ENCODE data around the gene ADGRF3.

ADGRF3 gene

DNA sequence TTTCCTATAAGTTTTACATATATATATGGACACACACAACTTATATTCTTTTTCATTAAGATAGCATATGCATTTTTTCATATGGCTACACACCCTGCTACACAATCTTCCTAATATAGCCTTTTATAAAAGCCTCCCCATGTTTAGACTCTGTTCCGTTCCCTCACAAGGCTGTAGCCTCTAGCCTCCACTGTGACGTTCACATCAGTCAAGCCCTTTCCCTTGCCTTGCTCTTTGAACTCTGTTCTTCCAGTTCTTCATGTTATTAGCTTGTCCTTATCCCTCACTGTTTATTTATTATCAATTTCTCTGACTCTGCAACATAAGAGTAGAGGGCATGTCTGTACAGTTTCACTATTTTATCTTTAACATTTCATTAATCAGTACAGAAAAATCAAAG is 63.0 kb downstream of the ADGRF3 start:
- TF ChIP-seq ZFX (IDR thresholded peaks at IDR 0.05) (no peak), CTCF (conservative IDR thresholded peaks at IDR 0.05) (no peak)
- H3K27ac ChIP-seq: no peak overlapping the region

DNA sequence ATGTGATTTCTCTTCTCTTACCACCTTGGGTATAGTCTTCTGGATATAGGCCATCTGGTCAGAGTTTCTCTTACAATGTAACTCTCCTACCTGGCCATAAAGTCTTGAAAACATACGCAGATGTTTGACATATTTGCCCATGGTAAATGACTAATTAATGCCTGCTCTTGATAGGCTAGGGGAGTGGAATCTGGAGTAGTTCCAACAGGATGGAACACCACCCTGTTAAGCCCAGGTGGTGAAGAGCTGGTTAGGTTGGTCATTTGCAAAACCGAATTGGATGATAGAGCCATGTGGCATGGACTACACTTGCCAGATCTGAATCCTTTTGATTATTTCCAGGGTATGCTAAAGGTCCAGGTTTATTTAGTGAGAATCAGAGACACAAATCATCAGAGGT is 65.4 kb downstream of the ADGRF3 start:
- H3K27ac ChIP-seq: no peak overlapping the region
- no peak for TF ChIP-seq CTCF (conservative IDR thresholded peaks at IDR 0.05)
- no peak for TF ChIP-seq ZFX (IDR thresholded peaks at IDR 0.05)

DNA sequence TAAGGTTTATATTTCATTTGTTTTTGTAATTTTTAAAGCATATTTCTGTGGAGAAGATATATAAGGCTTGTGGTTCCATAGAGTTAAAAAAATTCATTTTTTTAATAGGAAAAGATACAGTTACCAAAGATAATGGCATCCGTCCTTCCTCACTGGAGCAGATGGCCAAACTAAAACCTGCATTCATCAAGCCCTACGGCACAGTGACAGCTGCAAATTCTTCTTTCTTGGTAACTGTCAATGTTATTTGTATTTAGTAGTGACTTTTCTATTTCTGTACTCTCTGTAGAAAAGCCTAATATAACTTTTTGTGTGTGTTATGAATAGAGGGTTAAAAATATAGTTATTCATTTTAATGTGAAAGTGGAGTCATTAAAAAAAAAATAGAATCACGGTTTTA is 66.7 kb downstream of the ADGRF3 start:
- no peak for TF ChIP-seq CTCF (conservative IDR thresholded peaks at IDR 0.05)
- TF ChIP-seq ZFX (IDR thresholded peaks at IDR 0.05): no peak
- H3K27ac ChIP-seq: no peak overlapping the region

DNA sequence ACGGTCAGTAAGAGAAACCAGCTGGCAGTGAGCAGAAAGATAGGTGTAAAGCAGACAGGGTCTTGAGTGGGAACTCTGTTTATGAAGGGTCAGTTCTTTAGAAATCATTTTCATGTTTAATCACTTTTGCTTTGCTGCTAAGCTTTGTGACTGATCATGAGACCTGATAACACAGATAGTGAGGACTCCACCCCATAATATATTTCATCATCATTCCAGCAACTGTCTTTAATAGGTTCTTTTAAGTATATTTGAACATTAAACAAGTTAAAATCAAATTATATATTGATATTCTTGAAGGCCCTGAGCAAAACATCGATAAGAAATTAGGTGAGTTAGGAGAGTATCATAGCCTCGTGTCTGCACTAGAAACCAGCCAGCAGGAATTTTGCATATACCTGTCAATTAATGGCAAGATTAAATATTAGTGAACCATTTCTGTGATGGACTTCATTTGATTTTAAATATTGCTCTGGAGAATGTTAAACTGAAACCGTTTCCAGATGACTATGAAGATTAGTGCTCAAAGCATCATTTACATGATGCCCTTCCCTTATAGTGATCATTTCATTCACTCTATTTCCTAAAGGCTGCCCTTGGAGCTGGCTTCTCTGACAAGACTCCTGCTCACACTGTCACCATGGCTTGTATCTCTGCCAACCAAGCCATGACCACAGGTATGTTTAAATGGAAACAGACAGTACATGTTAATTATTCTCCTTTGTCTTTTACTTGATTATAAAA is 69.9 kb downstream of the ADGRF3 start:
- no peak overlapping the region for H3K27ac ChIP-seq
- TF ChIP-seq CTCF (conservative IDR thresholded peaks at IDR 0.05): no peak
- no peak for TF ChIP-seq ZFX (IDR thresholded peaks at IDR 0.05)

DNA sequence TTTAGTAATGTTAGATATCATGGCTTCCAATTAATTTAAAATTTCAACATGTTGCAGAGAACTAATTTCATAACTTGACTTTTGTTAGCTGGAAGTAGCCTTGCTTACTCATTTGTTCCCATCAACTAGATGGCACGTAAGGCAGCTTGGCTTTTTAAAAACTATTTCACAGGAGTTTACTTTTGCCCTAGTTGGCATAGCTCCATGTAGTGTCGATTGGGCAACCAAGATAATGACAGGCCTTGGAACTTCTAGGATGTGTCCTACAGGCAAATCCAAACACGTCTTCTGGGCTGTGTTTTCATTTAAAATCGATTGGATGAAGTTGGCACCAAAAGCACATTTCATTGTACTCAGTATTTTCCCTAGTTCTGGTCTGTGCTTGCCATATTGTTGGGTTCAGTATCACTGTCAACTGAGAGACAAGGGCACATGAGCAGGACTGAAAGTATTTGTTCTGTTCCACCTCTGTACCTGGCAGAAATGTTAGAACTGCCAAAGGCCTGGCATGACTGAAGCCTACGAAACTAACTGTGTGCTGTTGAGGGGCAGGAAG is 72.5 kb downstream of the ADGRF3 start:
- TF ChIP-seq ZFX (IDR thresholded peaks at IDR 0.05) (no peak), CTCF (conservative IDR thresholded peaks at IDR 0.05) (no peak)
- peak overlapping the region; percentile 56; the same call in 1 of the 2 replicates for H3K27ac ChIP-seq

- TF ChIP-seq CTCF (conservative IDR thresholded peaks at IDR 0.05) (no peak), ZFX (IDR thresholded peaks at IDR 0.05) (no peak)
- no peak overlapping the region for H3K27ac ChIP-seq
These were observed 73.1 kb downstream of the ADGRF3 start for GRCh38 chr2:26273501-26273900.

DNA sequence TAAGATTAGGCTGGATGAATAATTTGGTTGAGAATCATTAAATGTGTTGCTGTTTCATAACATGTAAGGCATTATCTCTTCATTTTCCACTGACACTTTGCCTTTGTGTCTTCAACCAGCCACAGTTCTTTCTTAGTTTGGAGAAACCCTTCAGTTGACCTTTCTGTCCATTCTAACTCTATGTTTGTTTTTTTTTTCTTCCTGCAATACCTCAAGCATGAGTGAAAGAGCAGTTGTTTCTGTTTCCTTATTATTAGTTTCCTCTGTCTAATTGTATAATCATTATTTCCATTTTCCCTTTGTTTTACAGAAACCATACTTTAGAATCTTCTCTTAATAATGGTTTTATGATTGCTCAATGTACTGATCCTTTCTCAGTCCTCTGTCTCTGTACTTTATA is 76.2 kb downstream of the ADGRF3 start:
- H3K27ac ChIP-seq: no peak overlapping the region
- TF ChIP-seq ZFX (IDR thresholded peaks at IDR 0.05): no peak
- TF ChIP-seq CTCF (conservative IDR thresholded peaks at IDR 0.05): no peak

All from C4-2B (cell line).